Embryonic facial prominence (tissue), 1 donor: Measurements from ENCODE around the gene UQCRHL.
"Not testable (repeated sequence)": the region's sequence is repeated elsewhere in the genome, so short reads cannot be mapped to it uniquely, and the experiment has no call there.

Source experiments
- DNase-seq: peaks from one replicate; pipeline ENCODE4 v3.0.0-alpha.2; 2016; ENCODE audit errors: extremely low spot score

Gene UQCRHL

DNA sequence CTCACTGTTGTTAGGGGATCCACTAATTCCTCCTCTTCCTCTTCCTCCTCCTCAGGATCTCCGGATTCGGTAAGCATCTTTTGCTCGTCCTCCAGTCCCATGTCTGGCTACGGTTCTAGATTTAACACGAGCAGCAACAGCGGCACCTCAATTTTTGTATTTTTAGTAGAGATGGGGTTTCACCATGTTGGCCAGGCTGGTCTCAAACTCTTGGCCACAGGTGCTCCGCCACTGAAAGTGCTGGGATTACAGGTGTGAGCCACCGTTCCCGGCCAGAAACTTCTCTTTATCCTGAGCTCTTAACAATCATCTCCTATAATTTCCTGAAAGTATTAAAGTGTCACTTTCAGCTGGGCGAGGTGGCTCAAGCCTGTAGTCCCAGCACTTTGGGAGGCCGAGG is at the start of gene UQCRHL:
Gene UQCRHL, minus strand, starts transcription at position 101 of the 400 bp plus-strand sequence. Its CDS starts 0 bp downstream, at position 101.
- not testable (repeated sequence) for DNase-seq

- DNase-seq, result no peak
These were observed 49.4 kb upstream of the UQCRHL start for GRCh38 chr1:15856888-15857287.

GRCh38 chr1:15852828-15853302 is 45.4 kb upstream of the UQCRHL start:
- no peak for DNase-seq

- DNase-seq, result no peak
These were observed 44.8 kb upstream of the UQCRHL start for GRCh38 chr1:15852036-15852827.

DNA sequence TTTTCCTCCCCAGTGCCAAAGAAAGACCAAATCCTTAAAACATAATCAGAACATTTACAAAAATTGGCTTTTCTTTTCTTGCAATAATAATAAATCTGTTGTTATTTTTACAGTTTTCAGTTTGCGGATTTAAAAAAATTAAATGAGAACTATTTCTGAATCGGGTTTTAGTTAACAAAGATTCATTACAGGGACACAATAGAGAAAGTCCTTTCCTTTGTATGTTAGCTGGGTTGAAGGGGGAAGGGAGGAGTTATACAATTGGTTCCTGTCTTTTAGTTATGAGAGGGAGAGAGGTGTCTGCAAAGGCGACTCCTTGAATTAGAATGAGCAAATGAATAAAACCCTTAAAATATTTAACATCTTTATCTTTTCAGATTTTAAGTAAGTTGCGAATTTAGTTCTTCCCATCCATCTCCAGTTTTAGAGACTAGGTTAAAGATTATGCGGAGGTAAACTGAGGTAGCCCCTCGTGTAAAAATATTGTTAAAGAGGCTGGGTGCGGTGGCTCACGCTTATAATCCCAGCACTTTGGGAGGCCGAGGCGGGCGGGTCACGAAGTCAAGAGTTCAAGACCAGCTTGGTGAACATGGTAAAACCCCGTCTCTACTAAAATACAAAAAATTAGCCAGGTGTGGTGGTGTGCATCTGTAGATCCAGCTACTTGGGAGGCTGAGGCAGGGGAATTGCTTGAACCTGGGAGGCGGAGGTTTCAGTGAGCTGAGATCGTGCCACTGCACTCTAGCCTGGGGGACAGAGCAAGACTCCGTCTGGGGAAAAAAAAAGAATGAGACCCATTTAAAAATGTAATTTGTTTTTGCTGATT is 44.0 kb upstream of the UQCRHL start:
- DNase-seq, result no peak

GRCh38 chr1:15850471-15851001 is 43.1 kb upstream of the UQCRHL start:
- no peak for DNase-seq

GRCh38 chr1:15849775-15850324 is 42.4 kb upstream of the UQCRHL start:
- DNase-seq, result peak; percentile 77

GRCh38 chr1:15848929-15849774 is 41.7 kb upstream of the UQCRHL start:
- peak; percentile 68 for DNase-seq

- no peak for DNase-seq
These were observed 40.9 kb upstream of the UQCRHL start for GRCh38 chr1:15848143-15848928.

DNA sequence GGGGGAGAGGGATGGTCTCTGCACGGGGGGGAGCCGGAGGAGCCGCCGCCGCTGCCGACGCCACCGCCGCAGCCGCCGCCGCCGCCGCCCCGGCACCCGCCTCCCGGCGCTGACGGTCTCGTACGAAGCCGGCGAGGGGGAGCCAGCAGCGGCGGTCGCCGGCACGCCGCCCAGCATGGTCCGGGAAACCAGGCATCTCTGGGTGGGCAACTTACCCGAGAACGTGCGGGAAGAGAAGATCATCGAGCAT is 40.4 kb upstream of the UQCRHL start:
- no peak for DNase-seq

DNA sequence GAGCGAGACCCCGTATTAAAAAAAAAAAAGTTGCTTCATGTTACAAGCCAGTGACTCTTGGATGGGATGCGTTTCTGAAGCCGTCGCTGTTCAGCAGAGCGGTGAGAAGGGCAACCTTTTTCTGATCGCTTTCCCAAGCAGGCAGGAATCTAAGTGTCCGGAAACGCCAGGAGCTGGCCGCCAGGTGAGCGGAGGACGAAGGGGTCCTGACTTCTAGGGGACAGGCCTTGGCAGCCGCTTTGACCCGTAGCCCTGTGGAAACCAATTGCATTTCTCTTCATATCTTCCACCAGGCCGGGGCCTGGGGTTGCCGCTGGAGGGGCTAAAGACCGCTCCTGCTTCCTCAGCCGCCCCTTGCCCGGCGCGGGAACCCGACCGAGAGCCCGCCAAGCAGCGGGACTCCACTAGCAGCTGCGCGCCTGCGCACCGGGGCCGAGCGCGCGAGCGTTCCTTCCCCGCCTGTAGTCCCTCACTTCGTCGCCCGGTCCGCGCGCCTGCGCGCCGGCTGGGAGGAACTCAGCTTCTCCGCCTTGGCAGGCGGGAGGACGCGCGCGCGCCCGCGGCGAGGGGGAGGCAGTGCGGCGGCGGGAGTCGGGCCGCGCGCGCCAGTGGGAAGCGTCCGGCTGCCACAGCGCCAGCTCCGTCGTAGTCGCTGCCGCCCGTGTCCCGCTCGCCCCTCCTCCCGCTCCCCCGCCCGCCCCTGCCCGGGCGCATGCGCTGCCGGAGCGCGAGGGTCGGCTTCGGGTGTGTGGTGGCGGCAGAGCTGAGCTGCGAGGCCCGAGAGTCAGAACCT is 39.8 kb upstream of the UQCRHL start, which contains the start of gene SPEN:
Gene SPEN, plus strand, starts transcription at position 608 of the 793 bp plus-strand sequence. CDS start 361 bp downstream, outside the sequence.
- DNase-seq, result peak; percentile 92

DNA sequence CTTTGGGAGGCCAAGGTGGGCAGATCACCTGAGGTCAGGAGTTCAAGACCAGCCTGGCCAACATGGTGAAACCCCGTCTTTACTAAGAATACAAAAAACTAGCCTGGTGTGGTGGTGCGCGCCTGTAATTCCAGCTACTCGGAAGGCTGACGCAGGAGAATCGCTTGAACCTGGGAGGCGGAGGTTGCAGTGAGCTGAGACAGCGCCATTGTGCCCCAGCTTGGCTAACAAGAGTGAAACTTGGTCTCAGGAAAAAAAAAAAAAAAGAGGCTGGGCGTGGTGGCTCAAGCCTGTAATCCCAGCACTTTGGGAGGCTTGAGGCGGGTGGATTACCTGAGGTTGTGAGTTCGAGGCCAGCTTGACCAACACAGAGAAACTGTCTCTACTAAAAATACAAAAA is 38.6 kb upstream of the UQCRHL start:
- DNase-seq, result not testable (repeated sequence)

GRCh38 chr1:15843826-15844572 is 36.5 kb upstream of the UQCRHL start:
- DNase-seq, result no peak

GRCh38 chr1:15838721-15839120 is 31.3 kb upstream of the UQCRHL start:
- DNase-seq, result no peak

DNA sequence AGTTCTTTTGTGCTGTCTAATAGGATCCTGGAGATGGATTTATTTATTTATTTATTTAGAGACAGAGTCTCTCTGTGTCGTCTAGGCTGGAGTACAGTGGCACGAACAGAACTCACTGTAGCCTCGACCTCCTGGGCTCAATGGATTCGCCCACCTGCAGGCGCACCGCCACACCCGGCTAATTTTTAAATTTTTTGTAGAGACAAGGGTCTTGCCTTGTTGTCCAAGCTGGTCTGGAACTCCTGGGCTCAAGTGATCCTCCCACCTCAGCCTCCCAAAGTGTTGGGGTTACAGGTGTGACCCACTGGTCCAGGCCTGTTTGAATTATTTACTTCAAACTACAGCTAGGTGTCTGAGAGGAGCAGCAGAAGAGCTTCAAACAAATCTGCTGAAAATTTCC is 30.5 kb upstream of the UQCRHL start:
- no peak for DNase-seq

- DNase-seq, result no peak
These were observed 29.6 kb upstream of the UQCRHL start for GRCh38 chr1:15836772-15837669.

GRCh38 chr1:15836511-15836771 is 29.0 kb upstream of the UQCRHL start:
- DNase-seq, result not testable (repeated sequence)
